NCI-H1694 treated with DMSO at 0.1 percent for 48 hours (cell line): ENCODE results near the gene CDK11B.
A peak's percentile ranks its signal among the peaks of the same experiment; 100 is the strongest.
"Not testable (repeated sequence)": the region's sequence is repeated elsewhere in the genome, so short reads cannot be mapped to it uniquely, and the experiment has no call there.

Experiments used
- DNase-seq: peaks from one replicate; lab custom pipeline; 2025; lab: John Stamatoyannopoulos, UW

CDK11B gene

DNA sequence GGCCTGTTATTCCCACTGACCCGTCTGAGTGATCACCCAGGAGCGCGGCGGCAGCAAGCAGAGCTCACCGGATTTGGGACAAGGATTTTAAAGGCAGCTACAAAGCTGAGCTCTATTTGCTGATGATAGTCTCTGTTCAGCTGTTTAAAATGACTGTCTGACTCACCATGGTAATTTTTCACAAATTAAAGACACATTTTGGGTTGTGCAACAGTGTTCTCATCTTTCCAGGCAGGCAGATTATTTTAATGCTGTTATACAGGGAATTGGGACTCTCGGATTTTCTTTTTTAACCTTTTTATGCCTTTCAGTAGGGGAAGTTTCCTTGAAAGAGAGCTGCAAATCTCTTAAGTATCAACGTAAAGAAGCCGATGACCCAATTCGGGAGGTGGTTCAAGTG, 3.6 kb upstream of the CDK11B start:
- not testable (repeated sequence) for DNase-seq

DNA sequence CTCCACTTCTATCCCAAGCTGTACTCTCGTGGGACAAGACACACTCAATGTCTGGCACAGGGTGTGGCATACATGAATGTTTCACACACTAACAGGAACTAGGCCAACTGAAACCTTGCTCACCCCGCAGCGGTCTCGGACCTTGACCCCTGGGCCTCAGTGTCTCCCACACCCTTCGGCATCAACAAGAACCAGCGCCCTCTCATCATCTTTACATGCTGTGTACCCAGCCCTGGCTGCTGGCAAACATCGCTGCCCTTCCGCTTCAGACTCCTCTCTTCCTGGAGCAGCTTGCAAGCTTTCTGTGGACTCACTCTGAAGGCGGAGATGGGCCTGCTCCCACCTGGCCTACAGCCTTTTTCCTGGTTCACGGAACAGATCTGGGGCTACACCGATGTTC, 10.5 kb downstream of the CDK11B start:
- DNase-seq, result not testable (repeated sequence)

DNA sequence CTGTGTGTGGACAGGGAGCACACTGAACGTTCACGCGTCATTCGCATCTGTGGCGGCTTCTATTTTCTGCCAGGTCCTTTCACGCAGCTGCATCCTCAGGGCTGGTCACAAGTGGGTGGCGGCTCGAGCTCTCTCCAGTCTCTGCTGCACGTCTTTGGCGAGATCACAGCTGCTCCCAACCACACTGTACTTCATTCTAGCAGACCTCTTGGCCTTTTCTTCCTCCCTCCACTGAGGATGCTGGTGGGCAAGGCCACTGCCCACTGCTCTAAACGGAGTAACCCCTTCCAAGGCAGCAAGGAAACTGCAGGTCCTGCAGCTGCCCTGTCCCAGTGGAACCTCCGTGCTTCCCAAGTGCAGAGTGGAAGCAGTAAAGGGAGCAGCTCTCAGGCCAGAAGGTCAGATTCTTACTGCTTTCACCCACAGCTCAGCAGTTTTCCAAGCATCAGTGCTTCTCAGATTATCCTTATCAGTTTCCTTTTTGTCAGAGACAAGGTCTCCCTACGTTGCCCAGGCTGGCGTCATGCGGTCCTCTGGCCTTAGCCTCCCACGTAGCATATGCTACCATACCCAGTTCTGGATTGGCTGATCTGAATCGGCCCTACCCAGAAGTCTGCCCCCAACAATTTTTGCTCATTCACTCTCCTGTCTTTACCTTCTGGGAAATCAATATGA, 11.1 kb downstream of the CDK11B start:
- not testable (repeated sequence) for DNase-seq

DNA sequence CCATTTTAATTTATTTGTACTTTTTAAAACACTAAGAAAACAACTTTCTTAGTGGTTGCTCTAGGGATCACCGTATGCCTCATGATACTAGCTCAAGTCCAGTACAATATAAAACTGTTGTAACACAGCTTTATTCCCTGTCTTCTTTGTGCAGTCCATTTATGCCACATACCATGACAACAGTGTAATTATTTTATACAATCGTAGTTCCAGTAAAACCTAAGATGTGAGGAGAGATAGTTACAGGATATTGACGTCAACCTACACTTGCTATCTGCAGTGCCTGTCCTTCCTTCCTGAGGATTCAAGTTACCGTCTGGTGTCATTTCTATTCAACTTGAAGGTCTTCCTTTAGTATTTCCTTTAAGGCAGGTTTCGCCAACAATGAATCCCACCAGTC, 12.5 kb downstream of the CDK11B start:
- DNase-seq, result not testable (repeated sequence)

DNA sequence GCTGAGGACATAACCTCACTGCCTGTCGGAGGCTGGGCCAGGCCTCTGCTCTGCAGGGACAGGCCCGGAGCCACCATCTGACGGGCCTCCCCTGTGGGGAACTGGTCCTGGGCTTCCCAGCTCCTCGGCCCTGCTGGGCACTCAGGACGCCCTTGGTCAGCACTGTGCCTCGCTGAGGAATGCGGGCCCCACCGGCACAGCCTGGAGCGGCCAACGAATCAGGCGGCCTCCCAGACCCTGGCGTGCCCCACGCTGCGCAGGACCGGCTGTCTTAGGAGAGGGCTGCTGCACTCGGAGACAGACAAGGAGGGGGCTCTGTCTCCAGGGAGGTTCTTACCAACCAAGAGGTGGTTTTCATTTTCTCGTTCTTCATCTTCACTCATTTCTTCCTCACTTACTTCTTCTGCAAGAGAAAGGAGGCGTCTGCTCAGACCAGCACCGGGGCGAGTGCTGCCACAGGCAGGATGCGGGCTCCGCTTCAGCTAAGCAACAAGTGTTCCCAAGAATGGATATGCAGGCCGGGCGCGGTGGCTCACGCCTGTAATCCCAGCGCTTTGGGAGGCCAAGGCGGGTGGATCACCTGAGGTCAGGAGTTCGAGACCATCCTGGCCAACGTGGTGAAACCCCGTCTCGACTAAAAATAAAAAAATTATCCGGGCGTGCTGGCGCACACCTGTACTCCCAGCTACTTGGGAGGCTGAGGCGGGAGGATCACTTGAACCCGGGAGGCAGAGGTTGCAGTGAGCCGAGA, 17.9 kb downstream of the CDK11B start:
- not testable (repeated sequence) for DNase-seq

DNA sequence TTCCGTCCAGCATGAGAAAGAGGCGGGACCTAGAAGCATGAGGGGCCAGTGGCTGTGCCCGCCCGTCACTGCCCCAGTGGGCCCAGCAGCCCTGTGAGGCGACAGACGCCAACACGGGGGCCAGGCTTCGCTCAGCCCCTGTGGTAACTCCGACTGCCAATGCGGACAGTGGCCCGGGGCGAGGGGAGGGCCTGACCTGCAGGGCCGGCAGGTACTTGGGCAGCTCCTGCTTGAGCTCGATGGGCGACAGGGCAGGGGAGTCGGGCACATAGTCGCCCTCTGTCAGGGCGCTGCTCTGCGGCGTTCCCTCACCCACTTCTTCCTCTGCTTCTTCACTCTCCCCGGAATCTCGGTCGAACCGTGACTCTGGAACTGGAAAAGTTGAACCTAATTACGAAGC, 18.7 kb downstream of the CDK11B start:
- not testable (repeated sequence) for DNase-seq

DNA sequence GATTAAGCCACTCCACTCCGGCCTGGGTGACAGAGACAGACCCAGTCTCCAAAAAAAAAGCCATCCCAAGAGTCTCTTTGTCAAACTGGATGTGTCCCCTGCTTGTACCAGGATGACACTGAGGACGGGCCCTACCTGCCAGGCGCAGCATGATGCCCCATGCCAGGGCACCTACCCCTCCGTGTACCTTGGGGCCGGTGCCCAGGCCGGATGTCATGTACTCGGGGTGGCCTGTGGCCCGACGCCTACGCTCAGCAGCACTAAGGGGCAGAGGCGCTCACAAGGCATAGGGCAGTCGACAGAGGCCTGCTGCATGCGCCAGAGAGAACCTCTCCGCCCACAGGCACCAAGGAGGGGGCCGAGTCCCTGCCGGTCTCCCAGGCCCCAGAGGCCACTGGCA, 19.4 kb downstream of the CDK11B start:
- not testable (repeated sequence) for DNase-seq

DNA sequence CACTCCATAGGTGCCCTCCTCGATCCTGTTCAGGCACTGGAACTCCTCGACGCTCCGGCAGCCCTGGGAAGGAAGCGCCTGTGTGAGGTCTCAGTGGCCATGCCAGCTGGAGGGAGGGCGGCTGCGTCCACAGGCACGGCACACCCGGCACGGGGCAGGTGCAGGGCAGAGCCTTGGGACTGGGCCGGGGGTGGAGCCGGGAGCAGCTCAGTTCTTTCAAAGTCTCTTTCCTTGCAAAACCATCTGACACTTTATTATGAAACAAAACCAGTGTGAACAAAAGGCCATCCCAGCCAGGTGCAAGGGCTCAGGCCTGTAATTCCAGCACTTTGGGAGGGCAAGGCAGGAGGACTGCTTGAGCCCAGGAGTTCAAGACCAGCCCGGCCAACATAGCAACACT, 20.3 kb downstream of the CDK11B start:
- DNase-seq, result not testable (repeated sequence)

DNA sequence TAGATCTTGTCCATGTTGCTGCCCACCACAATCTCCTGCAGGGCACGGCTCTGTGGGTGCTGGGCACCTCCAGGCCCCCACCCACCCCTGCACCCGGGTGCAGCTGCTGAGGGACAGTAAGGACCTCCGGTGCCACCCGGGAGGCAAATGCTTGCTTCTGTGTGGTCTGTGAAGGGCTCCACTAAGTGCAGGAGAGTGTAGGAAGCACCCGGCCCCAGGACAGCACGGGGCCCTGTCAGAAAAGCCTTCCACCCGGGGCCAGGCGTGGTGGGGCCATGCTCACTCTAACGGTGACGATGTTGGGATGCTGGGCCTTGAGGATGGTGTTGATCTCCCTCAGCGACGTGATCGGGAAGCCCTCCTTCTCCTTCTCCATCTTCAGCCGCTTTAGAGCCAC, 21.3 kb downstream of the CDK11B start:
- not testable (repeated sequence) for DNase-seq

DNA sequence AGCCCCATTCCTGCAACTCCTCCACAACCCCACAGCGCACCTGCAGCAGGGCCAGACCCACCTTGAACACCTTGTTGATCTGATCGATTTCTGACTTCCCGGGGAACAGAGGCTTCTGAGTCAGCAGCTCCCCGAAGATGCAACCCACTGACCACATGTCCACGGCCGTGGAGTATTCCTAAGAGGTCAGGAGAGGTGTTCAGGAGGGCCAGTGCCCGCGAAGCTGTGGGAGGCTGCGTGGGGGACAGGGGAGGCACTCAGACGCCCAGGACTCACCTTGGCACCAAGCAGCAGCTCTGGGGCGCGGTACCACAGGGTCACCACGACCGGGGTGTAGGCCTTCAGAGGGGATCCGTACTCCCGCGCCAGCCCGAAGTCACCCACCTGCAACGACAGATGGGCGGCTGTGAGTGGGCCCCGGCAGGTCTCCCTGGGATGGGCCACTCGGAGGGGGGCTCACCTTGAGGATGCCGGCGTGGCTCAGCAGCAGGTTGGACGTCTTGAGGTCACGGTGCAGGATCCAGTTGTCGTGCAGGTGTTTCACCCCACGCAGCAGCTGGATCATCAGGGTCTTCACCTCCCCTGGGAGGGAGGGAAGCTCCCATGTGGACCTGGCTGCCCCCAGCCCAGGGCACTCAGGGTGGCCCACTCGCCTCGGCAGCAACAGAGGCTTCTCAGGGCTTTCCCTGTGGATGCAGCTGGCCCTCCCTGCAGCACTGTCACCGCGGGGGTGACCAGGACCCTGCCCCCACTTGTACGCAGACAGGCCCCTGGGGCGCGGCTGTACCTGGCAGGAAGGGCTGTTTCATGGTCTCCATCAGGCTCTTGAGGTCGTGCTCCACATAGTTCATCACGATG, 22.0 kb downstream of the CDK11B start:
- not testable (repeated sequence) for DNase-seq

DNA sequence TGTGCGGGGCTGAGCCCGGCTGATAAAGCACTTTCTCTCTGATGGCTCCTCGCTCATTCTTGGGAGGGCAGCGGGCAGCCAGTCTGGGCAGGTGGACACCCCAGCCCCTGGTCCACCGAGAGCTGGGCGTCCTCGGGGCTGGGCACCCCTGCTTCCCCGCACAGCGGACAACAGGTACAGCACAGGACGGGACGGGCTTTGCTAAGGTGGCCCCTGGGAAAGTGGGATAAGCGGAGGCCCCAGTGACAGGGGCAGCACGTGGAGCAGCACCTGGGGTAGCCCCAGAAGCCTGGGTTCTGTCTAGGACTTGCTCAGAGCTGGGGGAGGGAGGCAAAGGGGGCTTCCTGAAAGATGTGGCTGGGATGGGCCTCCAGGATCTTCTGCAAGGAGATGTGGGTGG, 24.2 kb downstream of the CDK11B start:
- not testable (repeated sequence) for DNase-seq

DNA sequence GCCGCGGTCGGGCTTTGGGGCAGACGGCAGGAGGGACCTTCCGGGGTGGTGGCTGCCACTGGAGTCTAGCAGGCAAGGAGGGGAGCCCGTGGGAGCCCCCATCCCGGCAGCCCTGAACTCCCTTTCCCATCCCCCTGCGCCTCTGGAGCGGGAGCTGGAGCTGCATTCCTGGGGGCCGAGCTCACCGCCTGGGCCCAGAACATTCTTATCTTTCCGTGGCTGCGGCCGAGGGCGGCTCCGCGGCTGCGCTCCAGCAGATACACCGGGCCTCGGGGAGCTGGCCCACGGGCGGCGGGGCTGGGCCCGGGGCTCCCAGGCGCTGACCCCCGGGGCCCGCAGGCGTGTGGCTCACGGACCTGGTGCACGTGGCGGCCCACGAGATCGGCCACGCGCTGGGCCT, 25.4 kb downstream of the CDK11B start:
- DNase-seq, result not testable (repeated sequence)

DNA sequence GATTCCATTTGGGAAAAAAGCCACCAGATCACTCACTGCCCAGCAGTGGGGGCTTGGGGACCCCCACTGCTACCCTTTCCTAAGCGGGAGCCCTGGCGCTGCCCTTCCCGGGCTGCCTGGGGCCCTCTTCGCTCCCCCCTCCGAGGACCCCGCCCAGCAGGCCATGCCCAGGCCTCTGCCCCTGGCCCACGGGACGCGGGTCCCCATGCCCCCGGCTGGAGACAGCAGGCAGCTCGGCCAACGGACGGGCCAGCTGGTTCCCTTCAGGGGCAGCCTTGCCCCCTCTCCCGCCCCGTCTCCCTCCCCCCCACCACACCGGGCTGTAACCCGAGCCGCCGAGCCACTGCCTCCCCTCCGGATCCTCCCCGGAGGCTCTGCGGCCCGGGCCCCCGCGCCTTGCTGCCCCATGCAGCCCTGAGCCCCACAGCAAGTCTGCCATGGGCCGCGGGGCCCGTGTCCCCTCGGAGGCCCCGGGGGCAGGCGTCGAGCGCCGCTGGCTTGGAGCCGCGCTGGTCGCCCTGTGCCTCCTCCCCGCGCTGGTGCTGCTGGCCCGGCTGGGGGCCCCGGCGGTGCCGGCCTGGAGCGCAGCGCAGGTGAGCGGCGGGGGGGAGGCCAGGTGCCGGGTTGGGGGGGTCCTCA, 26.9 kb downstream of the CDK11B start, which contains the start of gene MMP23B:
Gene MMP23B, plus strand, starts transcription at position 392 of the 639 bp plus-strand sequence. Its CDS starts 46 bp downstream, at position 438.
- DNase-seq, result no peak

DNA sequence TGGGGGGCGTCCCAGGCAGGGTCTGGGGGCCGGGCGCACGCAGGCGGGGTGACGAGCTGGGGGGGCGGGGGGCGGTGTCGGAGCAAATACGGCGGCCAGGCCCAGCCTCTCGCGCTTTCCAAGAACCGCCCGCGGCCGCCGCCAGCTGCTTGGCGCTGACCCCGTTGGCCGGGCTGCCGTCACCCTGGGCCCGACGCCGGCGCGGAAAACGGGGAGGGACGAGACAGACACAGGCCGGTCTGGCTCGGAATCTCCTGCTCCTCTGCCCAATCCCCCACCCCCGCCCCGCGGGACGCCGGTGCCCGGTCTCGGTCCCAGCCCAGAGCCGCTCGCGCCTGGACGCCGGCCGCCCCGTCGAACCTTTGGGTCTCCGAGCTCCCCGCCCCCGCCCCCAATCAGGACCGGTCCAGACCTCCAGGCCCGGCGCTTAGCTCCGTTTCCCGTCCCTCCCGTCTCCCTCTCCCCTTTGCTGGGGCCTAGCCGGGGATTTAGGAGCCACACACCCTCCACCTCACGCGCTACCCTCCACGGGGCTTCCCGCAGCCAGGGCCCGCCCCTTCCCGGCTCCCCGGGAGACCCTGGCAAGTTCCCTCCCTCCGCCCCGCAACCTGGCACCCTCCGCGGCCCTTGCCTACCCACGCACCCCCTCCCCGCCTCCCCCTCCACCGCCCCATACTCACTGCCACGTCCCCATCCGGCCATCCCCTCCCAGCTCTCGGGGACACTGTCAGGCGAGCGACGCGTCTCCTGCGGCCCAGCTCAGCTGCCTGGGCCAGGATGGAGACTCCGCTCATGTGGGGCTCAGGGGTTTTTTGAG, 27.6 kb downstream of the CDK11B start:
- DNase-seq, result no peak

DNA sequence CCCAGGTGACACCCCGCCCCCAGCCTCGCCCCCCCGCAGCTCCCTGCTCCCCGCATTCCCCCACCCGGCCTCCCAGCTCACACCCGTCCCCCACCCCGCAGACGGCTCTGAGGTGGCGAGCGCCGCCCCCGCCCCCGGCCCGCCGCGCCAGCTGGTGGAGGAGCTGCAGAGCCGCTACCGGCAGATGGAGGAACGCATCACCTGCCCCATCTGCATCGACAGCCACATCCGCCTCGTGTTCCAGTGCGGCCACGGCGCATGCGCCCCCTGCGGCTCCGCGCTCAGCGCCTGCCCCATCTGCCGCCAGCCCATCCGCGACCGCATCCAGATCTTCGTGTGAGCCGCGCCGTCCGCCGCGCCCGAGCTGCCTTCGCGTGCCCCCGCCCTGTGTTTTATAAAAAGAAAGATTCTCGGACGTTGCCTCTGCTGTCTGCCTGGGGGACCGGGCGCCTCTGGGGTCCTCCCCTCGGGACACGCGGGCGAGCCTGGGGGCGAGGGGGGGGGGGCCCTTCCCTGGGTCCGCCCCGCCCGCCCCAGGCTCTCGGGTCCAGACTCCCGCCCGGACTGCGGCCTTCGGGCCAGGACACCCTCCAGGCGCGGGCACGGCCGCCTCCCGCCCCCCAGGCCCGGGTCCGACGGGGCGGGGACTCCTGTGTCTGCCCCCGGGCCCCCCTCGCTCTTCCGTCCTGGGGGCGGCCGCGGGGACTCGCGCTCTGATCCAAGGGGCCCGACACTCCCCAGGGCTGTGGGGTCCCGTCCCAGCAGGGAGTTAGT, 28.4 kb downstream of the CDK11B start:
- DNase-seq, result peak; percentile 92

DNA sequence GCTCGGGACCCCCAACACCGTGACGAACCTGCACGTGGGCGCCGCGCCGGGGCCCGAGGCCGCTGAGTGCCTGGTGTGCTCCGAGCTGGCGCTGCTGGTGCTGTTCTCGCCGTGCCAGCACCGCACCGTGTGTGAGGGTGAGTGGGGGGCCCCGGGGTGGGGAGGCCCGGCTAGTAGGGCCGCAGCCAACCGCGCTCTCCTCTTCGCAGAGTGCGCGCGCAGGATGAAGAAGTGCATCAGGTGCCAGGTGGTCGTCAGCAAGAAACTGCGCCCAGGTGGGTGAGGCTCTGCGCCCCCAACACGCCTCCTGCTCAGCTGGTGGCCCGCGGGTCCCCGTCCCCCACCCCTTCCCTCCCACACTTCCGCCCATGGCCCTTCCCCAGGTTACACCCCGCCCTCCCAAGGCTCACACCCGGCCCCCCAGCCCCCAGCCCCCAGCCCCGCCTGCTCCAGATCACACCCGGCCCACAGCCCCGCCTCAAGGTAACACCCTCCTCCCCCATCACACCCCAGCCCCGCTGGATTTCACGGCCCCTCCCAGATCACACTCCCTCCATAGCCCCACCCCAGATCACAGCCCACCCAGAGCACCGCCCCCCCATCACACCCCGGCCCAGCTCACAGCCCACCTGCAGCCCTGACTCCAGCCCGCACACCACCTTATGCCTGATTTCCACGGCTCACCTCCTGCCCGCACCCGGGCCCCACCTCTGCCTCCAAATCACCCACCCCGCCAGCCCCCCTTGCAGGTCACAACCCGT, 29.2 kb downstream of the CDK11B start:
- DNase-seq, result peak; percentile 53

DNA sequence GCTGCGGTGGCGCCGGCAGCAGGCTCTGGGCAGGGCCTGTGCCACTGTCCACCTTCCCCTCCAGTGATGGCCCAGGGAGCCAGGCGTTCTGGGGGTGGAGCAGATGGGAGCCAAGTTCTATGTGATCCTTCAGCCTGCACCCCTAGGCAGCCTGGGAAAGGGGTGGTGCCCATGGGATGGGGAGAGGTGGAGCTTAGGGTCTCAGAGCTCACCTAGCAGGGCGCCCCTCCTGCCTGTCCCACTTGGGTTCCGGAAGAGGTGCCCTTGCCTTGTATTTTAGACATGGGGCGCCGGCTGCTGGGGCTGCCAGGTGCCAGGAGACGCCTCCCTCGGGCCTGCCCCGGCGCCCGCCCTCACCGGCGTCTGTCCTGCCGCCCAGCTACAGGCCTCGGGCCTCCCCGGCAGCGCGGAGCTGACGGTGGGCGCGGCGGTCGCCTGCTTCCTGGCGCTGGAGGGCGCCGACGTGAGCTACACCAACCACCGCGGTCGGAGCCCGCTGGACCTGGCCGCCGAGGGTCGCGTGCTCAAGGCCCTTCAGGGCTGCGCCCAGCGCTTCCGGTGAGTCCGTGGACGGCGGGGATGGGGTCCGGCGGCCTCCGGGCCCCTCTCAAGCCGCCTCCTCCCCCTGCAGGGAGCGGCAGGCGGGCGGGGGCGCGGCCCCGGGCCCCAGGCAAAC, 29.9 kb downstream of the CDK11B start:
- no peak for DNase-seq

DNA sequence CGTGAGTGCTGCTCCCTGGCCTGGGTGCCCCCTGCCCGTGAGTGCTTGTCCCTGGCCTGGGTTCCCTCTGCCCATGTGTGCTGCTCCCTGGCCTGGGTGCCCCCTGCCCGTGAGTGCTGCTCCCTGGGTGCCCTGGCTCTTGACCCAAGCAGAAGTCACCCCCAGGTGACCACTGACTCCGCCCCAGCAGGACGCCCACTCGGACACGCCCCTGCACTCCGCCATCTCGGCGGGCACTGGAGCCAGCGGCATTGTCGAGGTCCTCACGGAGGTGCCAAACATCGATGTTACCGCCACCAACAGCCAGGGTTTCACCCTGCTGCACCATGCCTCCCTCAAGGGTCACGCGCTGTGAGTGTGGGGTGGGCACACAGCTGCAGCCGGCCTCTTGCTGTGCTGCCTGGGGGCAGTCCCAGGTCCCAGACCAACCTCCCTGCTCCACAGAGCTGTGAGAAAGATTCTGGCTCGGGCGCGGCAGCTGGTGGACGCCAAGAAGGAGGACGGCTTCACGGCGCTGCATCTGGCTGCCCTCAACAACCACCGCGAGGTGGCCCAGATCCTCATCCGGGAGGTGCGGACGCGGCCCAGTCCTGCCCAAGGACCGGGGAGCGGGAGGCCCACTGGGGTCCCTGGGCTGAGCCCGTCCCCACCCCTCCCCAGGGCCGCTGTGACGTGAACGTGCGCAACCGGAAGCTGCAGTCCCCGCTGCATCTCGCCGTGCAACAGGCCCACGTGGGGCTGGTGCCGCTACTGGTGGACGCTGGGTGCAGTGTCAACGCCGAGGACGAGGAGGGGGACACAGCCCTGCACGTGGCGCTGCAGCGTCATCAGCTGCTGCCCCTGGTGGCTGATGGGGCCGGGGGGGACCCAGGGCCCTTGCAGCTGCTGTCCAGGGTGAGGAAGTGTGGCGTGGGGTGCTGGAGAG, 30.7 kb downstream of the CDK11B start:
- no peak for DNase-seq
